SU-DHL-6 (cell line): ENCODE measurements around the gene CDK14.

Experiments used
- CTCF ChIP-seq: fragments of 200-600 bp; sonication (generic); IDR thresholded peaks from one replicate; pipeline ENCODE4 v1.5.1; 2017; ENCODE audit warnings: antibody characterized with exemption, mild to moderate bottlenecking, low read length, moderate library complexity; ENCODE audit not compliant: insufficient read depth, poor library complexity, severe bottlenecking
- EZH2phosphoT487 ChIP-seq: fragments of 200-600 bp; sonication (generic), shearing (Covaris generic); conservative IDR thresholded peaks from 2 replicates; pipeline ENCODE4 v1.6.1; 2018; ENCODE audit warnings: mild to moderate bottlenecking, antibody characterized with exemption, low read length, moderate library complexity, mixed read lengths

- TF ChIP-seq CTCF (no peak), EZH2phosphoT487 (no peak)
These were observed 237.3 kb downstream of the CDK14 start for GRCh38 chr7:90833443-90833842.
